ENCODE measurements around the gene TRIM14.

The TRIM14 gene

GRCh38 chr9:98064623-98065392 lies 54.2 kb downstream of the TRIM14 start:
- Histone ChIP-seq H3K27me3 (ENCODE audit: low read depth, low read length) (no peaks in the 10 kb centered on the region), H3K27ac (ENCODE audit: low read length) (no peak overlapping the region), H3K36me3 (ENCODE audit: control insufficient read depth in 1 of 2, insufficient read depth in 2 of 2, low read length in 2 of 2) (peaks cover 18 to 25% of the 10 kb centered on the region in 2 donors), H3K4me1 (ENCODE audit: control insufficient read depth in 1 of 2, insufficient read depth in 2 of 2, low read length in 2 of 2) (no peaks in the 10 kb centered on the region), H3K9me3 (ENCODE audit: control insufficient read depth in 1 of 2, low read length in 2 of 2) (no peaks in the 10 kb centered on the region), H3K4me3 (ENCODE audit: low read depth in 1 of 2, low read length in 2 of 2) (no peak overlapping the region)

GRCh38 chr9:98062161-98062560 lies 56.9 kb downstream of the TRIM14 start:
- Histone ChIP-seq H3K4me1 (ENCODE audit: control insufficient read depth in 1 of 2, insufficient read depth in 2 of 2, low read length in 2 of 2) (peaks cover 0 to 14% of the 10 kb centered on the region in 2 donors), H3K36me3 (ENCODE audit: control insufficient read depth in 1 of 2, insufficient read depth in 2 of 2, low read length in 2 of 2) (peaks cover 18 to 25% of the 10 kb centered on the region in 2 donors), H3K9me3 (ENCODE audit: control insufficient read depth in 1 of 2, low read length in 2 of 2) (no peaks in the 10 kb centered on the region), H3K27me3 (ENCODE audit: low read depth, low read length) (no peaks in the 10 kb centered on the region), H3K27ac (ENCODE audit: low read length) (no peak overlapping the region), H3K4me3 (ENCODE audit: low read depth in 1 of 2, low read length in 2 of 2) (no peak overlapping the region)

- Histone ChIP-seq H3K4me1 (ENCODE audit: control insufficient read depth in 1 of 2, insufficient read depth in 2 of 2, low read length in 2 of 2) (peaks cover 0 to 14% of the 10 kb centered on the region in 2 donors), H3K27me3 (ENCODE audit: low read depth, low read length) (no peaks in the 10 kb centered on the region), H3K9me3 (ENCODE audit: control insufficient read depth in 1 of 2, low read length in 2 of 2) (no peaks in the 10 kb centered on the region), H3K4me3 (ENCODE audit: low read depth in 1 of 2, low read length in 2 of 2) (peak overlapping the region; percentile 57 to 92), H3K27ac (ENCODE audit: low read length) (peak overlapping the region; percentile 96), H3K36me3 (ENCODE audit: control insufficient read depth in 1 of 2, insufficient read depth in 2 of 2, low read length in 2 of 2) (peaks cover 5% of the 10 kb centered on the region in 2 donors)
Measured at GRCh38 chr9:98057138-98057799, 61.8 kb downstream of the TRIM14 start.

- Histone ChIP-seq H3K9me3 (ENCODE audit: control insufficient read depth in 1 of 2, low read length in 2 of 2) (no peaks in the 10 kb centered on the region), H3K4me3 (ENCODE audit: low read depth in 1 of 2, low read length in 2 of 2) (peak within 1 kb of the TSS; percentile 57 to 92), H3K27ac (ENCODE audit: low read length) (peak within 1 kb of the TSS; percentile 96), H3K27me3 (ENCODE audit: low read depth, low read length) (no peaks in the 10 kb centered on the region), H3K4me1 (ENCODE audit: control insufficient read depth in 1 of 2, insufficient read depth in 2 of 2, low read length in 2 of 2) (peaks cover 0 to 14% of the 10 kb centered on the region in 2 donors), H3K36me3 (ENCODE audit: control insufficient read depth in 1 of 2, insufficient read depth in 2 of 2, low read length in 2 of 2) (peaks cover 5% of the 10 kb centered on the region in 2 donors)
Measured at GRCh38 chr9:98056269-98057137, 62.5 kb downstream of the TRIM14 start, which contains the start of gene NANS. Gene NANS, plus strand, starts transcription at chr9:98056732. Its CDS starts 77 bp downstream, at chr9:98056809.

- no peaks in the 10 kb centered on the region for H3K36me3 ChIP-seq (ENCODE audit: control insufficient read depth in 1 of 2, insufficient read depth in 2 of 2, low read length in 2 of 2)
- H3K9me3 ChIP-seq (ENCODE audit: control insufficient read depth in 1 of 2, low read length in 2 of 2), result no peaks in the 10 kb centered on the region
- no peak overlapping the region for H3K4me3 ChIP-seq (ENCODE audit: low read depth in 1 of 2, low read length in 2 of 2)
- H3K4me1 ChIP-seq (ENCODE audit: control insufficient read depth in 1 of 2, insufficient read depth in 2 of 2, low read length in 2 of 2), result peaks cover 0 to 14% of the 10 kb centered on the region in 2 donors
- H3K27ac ChIP-seq (ENCODE audit: low read length), result no peak overlapping the region
- no peaks in the 10 kb centered on the region for H3K27me3 ChIP-seq (ENCODE audit: low read depth, low read length)
Measured at GRCh38 chr9:98054376-98054951, 64.6 kb downstream of the TRIM14 start.

GRCh38 chr9:98050351-98050750 lies 68.7 kb downstream of the TRIM14 start:
- H3K36me3 ChIP-seq (ENCODE audit: control insufficient read depth in 1 of 2, insufficient read depth in 2 of 2, low read length in 2 of 2), result no peaks in the 10 kb centered on the region
- no peaks in the 10 kb centered on the region for H3K4me1 ChIP-seq (ENCODE audit: control insufficient read depth in 1 of 2, insufficient read depth in 2 of 2, low read length in 2 of 2)
- no peak overlapping the region for H3K4me3 ChIP-seq (ENCODE audit: low read depth in 1 of 2, low read length in 2 of 2)
- no peak overlapping the region for H3K27ac ChIP-seq (ENCODE audit: low read length)
- no peaks in the 10 kb centered on the region for H3K9me3 ChIP-seq (ENCODE audit: control insufficient read depth in 1 of 2, low read length in 2 of 2)
- H3K27me3 ChIP-seq (ENCODE audit: low read depth, low read length), result no peaks in the 10 kb centered on the region

- H3K27ac ChIP-seq (ENCODE audit: low read length), result no peak overlapping the region
- H3K36me3 ChIP-seq (ENCODE audit: control insufficient read depth in 1 of 2, insufficient read depth in 2 of 2, low read length in 2 of 2), result no peaks in the 10 kb centered on the region
- no peaks in the 10 kb centered on the region for H3K4me1 ChIP-seq (ENCODE audit: control insufficient read depth in 1 of 2, insufficient read depth in 2 of 2, low read length in 2 of 2)
- H3K9me3 ChIP-seq (ENCODE audit: control insufficient read depth in 1 of 2, low read length in 2 of 2), result no peaks in the 10 kb centered on the region
- H3K4me3 ChIP-seq (ENCODE audit: low read depth in 1 of 2, low read length in 2 of 2), result no peak overlapping the region
- H3K27me3 ChIP-seq (ENCODE audit: low read depth, low read length), result no peaks in the 10 kb centered on the region
Measured at GRCh38 chr9:98049288-98050072, 69.5 kb downstream of the TRIM14 start.

GRCh38 chr9:98047002-98047401 lies 72.0 kb downstream of the TRIM14 start:
- no peak overlapping the region for H3K4me3 ChIP-seq (ENCODE audit: low read depth in 1 of 2, low read length in 2 of 2)
- no peaks in the 10 kb centered on the region for H3K36me3 ChIP-seq (ENCODE audit: control insufficient read depth in 1 of 2, insufficient read depth in 2 of 2, low read length in 2 of 2)
- H3K9me3 ChIP-seq (ENCODE audit: control insufficient read depth in 1 of 2, low read length in 2 of 2), result no peaks in the 10 kb centered on the region
- H3K27ac ChIP-seq (ENCODE audit: low read length), result no peak overlapping the region
- H3K4me1 ChIP-seq (ENCODE audit: control insufficient read depth in 1 of 2, insufficient read depth in 2 of 2, low read length in 2 of 2), result no peaks in the 10 kb centered on the region
- H3K27me3 ChIP-seq (ENCODE audit: low read depth, low read length), result no peaks in the 10 kb centered on the region

GRCh38 chr9:98046180-98046543 lies 72.9 kb downstream of the TRIM14 start:
- Histone ChIP-seq H3K36me3 (ENCODE audit: control insufficient read depth in 1 of 2, insufficient read depth in 2 of 2, low read length in 2 of 2) (no peaks in the 10 kb centered on the region), H3K4me1 (ENCODE audit: control insufficient read depth in 1 of 2, insufficient read depth in 2 of 2, low read length in 2 of 2) (no peaks in the 10 kb centered on the region), H3K27ac (ENCODE audit: low read length) (no peak overlapping the region), H3K9me3 (ENCODE audit: control insufficient read depth in 1 of 2, low read length in 2 of 2) (no peaks in the 10 kb centered on the region), H3K27me3 (ENCODE audit: low read depth, low read length) (no peaks in the 10 kb centered on the region), H3K4me3 (ENCODE audit: low read depth in 1 of 2, low read length in 2 of 2) (no peak overlapping the region)

- Histone ChIP-seq H3K4me1 (ENCODE audit: control insufficient read depth in 1 of 2, insufficient read depth in 2 of 2, low read length in 2 of 2) (no peaks in the 10 kb centered on the region), H3K36me3 (ENCODE audit: control insufficient read depth in 1 of 2, insufficient read depth in 2 of 2, low read length in 2 of 2) (no peaks in the 10 kb centered on the region), H3K9me3 (ENCODE audit: control insufficient read depth in 1 of 2, low read length in 2 of 2) (no peaks in the 10 kb centered on the region), H3K4me3 (ENCODE audit: low read depth in 1 of 2, low read length in 2 of 2) (no peak overlapping the region), H3K27me3 (ENCODE audit: low read depth, low read length) (no peaks in the 10 kb centered on the region), H3K27ac (ENCODE audit: low read length) (no peak overlapping the region)
Measured at GRCh38 chr9:98045234-98046179, 73.5 kb downstream of the TRIM14 start.
